GM18951 (cell line): ENCODE measurements around the gene KCNQ1.

Experiments
- POLR2A ChIP-seq: IDR thresholded peaks from 4 replicates; pipeline ENCODE4 v1.6.1; 2011; ENCODE audit warnings: mild to moderate bottlenecking; ENCODE audit not compliant: insufficient read length, insufficient read depth; ENCODE audit errors: extremely low read depth
- in situ Hi-C: fragments of 300-500 bp; cut with MboI; formaldehyde crosslinking; loops from one replicate; pipeline ENCODE4 v1.12.0; 2022; ENCODE audit warnings: low sequenced_read_pairs, mixed read lengths, inconsistent platforms; ENCODE audit not compliant: unreplicated experiment

Gene KCNQ1

GRCh38 chr11:2550606-2550970 is 105.8 kb downstream of the KCNQ1 start:
- in situ Hi-C loops: no loop called here
- TF ChIP-seq POLR2A: no peak

GRCh38 chr11:2551131-2551530 is 106.3 kb downstream of the KCNQ1 start:
- TF ChIP-seq POLR2A: no peak
- in situ Hi-C loops: no loop called here

- in situ Hi-C loops: no loop called here
- TF ChIP-seq POLR2A: no peak
These were observed 107.4 kb downstream of the KCNQ1 start for GRCh38 chr11:2552210-2552609.

- TF ChIP-seq POLR2A: no peak
- in situ Hi-C loops: no loop called here
These were observed 108.4 kb downstream of the KCNQ1 start for GRCh38 chr11:2553198-2553597.

GRCh38 chr11:2553886-2554285 is 109.1 kb downstream of the KCNQ1 start:
- in situ Hi-C loops: no loop called here
- TF ChIP-seq POLR2A: no peak

GRCh38 chr11:2554338-2555207 is 109.8 kb downstream of the KCNQ1 start:
- in situ Hi-C loops: no loop called here
- no peak for TF ChIP-seq POLR2A

- no peak for TF ChIP-seq POLR2A
- in situ Hi-C loops: no loop called here
These were observed 110.5 kb downstream of the KCNQ1 start for GRCh38 chr11:2555336-2555735.

GRCh38 chr11:2555891-2556290 is 111.1 kb downstream of the KCNQ1 start:
- in situ Hi-C loops: no loop called here

GRCh38 chr11:2557381-2557780 is 112.6 kb downstream of the KCNQ1 start:
- no peak for TF ChIP-seq POLR2A
- in situ Hi-C loops: no loop called here

More at GRCh38 chr11:2555891-2556290, 111.1 kb downstream of the KCNQ1 start:
- TF ChIP-seq POLR2A: no peak

GRCh38 chr11:2558397-2558796 is 113.6 kb downstream of the KCNQ1 start:
- in situ Hi-C loops: no loop called here

GRCh38 chr11:2558861-2559526 is 114.2 kb downstream of the KCNQ1 start:
- in situ Hi-C loops: no loop called here
- TF ChIP-seq POLR2A: no peak

More at GRCh38 chr11:2558397-2558796, 113.6 kb downstream of the KCNQ1 start:
- no peak for TF ChIP-seq POLR2A

- in situ Hi-C loops: no loop called here
These were observed 114.9 kb downstream of the KCNQ1 start for GRCh38 chr11:2559527-2560311.

More at GRCh38 chr11:2559527-2560311, 114.9 kb downstream of the KCNQ1 start:
- no peak for TF ChIP-seq POLR2A
